Osteoblast (primary cell): ENCODE results near the gene FAM98C. TPM values are rescaled to one million over a fixed set of nuclear protein-coding genes. Genes with fewer than 3 reads are reported as not detected.

Experiments
- DNase-seq: peaks from one replicate; pipeline ENCODE4 v3.0.0; 2011; ENCODE audit warnings: low spot score, mixed read lengths; ENCODE audit not compliant: insufficient read length; ENCODE audit errors: missing footprints
- H2AFZ ChIP-seq: 2 replicates; pipeline ENCODE4 v1.6.0; 2011; ENCODE audit warnings: mild to moderate bottlenecking, low read length
- H3K27ac ChIP-seq: 2 replicates; pipeline ENCODE4 v1.5.1; 2011; ENCODE audit warnings: mild to moderate bottlenecking, low read depth, low read length, moderate library complexity
- H3K27me3 ChIP-seq: 2 replicates; pipeline ENCODE4 v1.6.0; 2012; ENCODE audit warnings: mild to moderate bottlenecking, control low read depth, inconsistent platforms, low read length, moderate library complexity; ENCODE audit not compliant: insufficient read depth
- H3K36me3 ChIP-seq: 2 replicates; pipeline ENCODE4 v1.5.1; 2011; ENCODE audit warnings: mild to moderate bottlenecking, low read length, control low read depth, moderate library complexity; ENCODE audit not compliant: insufficient read depth
- H3K4me1 ChIP-seq: 2 replicates; pipeline ENCODE4 v1.5.1; 2011; ENCODE audit warnings: mild to moderate bottlenecking, low read length, control low read depth, moderate library complexity; ENCODE audit not compliant: insufficient read depth
- H3K4me2 ChIP-seq: 2 replicates; pipeline ENCODE4 v1.6.0; 2011; ENCODE audit warnings: mild to moderate bottlenecking, low read length; ENCODE audit not compliant: insufficient read depth
- H3K4me3 ChIP-seq: fragments of 200-600 bp; sonication (generic); 3 replicates; pipeline ENCODE4 v1.5.1; 2012; ENCODE audit warnings: mild to moderate bottlenecking, low read length, inconsistent platforms; ENCODE audit not compliant: insufficient read depth
- H3K79me2 ChIP-seq: 2 replicates; pipeline ENCODE4 v1.6.0; 2012; ENCODE audit warnings: mild to moderate bottlenecking, low read length, control low read depth, inconsistent platforms; ENCODE audit not compliant: insufficient read depth
- H3K9me3 ChIP-seq: 2 replicates; pipeline ENCODE4 v1.5.1; 2011; ENCODE audit warnings: low read depth, low read length, control low read depth
- H4K20me1 ChIP-seq: 2 replicates; pipeline ENCODE4 v1.6.0; 2012; ENCODE audit warnings: mild to moderate bottlenecking, low read length, control low read depth; ENCODE audit not compliant: insufficient read depth
- CTCF ChIP-seq: IDR thresholded peaks from 2 replicates; pipeline ENCODE4 v1.5.1; 2011; ENCODE audit warnings: mild to moderate bottlenecking, low read depth, low read length, moderate library complexity; ENCODE audit errors: extremely low read depth
- total RNA-seq: library from RNA; depleted of rRNA; stranded (reverse); fragments of >200 nt; gene quantifications from 2 replicates; pipeline ENCODE4 v1.2.3, GENCODE V29; 2012

FAM98C gene
- total RNA-seq, 1 donor: 14.1 TPM

- Histone ChIP-seq H3K9me3 (no peaks in the 10 kb centered on the region), H3K27me3 (peaks cover 11% of the 10 kb centered on the region), H2AFZ (no peak overlapping the region), H3K4me3 (no peak overlapping the region), H3K27ac (no peak overlapping the region), H4K20me1 (no peaks in the 10 kb centered on the region), H3K79me2 (no peaks in the 10 kb centered on the region), H3K36me3 (no peaks in the 10 kb centered on the region), H3K4me2 (no peak overlapping the region), H3K4me1 (no peaks in the 10 kb centered on the region)
- TF ChIP-seq CTCF: no peak
- DNase-seq: no peak
Observed at GRCh38 chr19:38413416-38413815, 10.5 kb downstream of the FAM98C start.

GRCh38 chr19:38417146-38417543 lies 14.3 kb downstream of the FAM98C start:
- Histone ChIP-seq H4K20me1 (no peaks in the 10 kb centered on the region), H2AFZ (no peak overlapping the region), H3K4me2 (no peak overlapping the region), H3K9me3 (no peaks in the 10 kb centered on the region), H3K36me3 (no peaks in the 10 kb centered on the region), H3K27ac (no peak overlapping the region), H3K4me3 (no peak overlapping the region), H3K79me2 (no peaks in the 10 kb centered on the region), H3K27me3 (peaks cover 19% of the 10 kb centered on the region), H3K4me1 (no peaks in the 10 kb centered on the region)
- TF ChIP-seq CTCF: no peak
- DNase-seq: no peak

GRCh38 chr19:38417544-38418506 lies 14.9 kb downstream of the FAM98C start:
- Histone ChIP-seq H3K36me3 (no peaks in the 10 kb centered on the region), H3K4me2 (no peak overlapping the region), H3K27me3 (peaks cover 19% of the 10 kb centered on the region), H3K9me3 (no peaks in the 10 kb centered on the region), H4K20me1 (no peaks in the 10 kb centered on the region), H2AFZ (no peak overlapping the region), H3K27ac (no peak overlapping the region), H3K4me1 (no peaks in the 10 kb centered on the region), H3K79me2 (no peaks in the 10 kb centered on the region), H3K4me3 (no peak overlapping the region)
- TF ChIP-seq CTCF: no peak
- peak; percentile 58 for DNase-seq

GRCh38 chr19:38420935-38421334 lies 18.0 kb downstream of the FAM98C start:
- H3K27me3 ChIP-seq: peaks cover 19% of the 10 kb centered on the region
- no peaks in the 10 kb centered on the region for H3K4me1 ChIP-seq
- H3K79me2 ChIP-seq: no peaks in the 10 kb centered on the region
- H4K20me1 ChIP-seq: no peaks in the 10 kb centered on the region
- H3K9me3 ChIP-seq: no peaks in the 10 kb centered on the region
- no peak overlapping the region for H2AFZ ChIP-seq
- no peak overlapping the region for H3K4me2 ChIP-seq
- TF ChIP-seq CTCF: no peak
- H3K4me3 ChIP-seq: no peak overlapping the region
- H3K27ac ChIP-seq: no peak overlapping the region
- peak; percentile 56 for DNase-seq
- H3K36me3 ChIP-seq: no peaks in the 10 kb centered on the region
